Lung microvascular endothelial cell (primary cell): ENCODE results near the gene CPNE5. TPM values are rescaled to one million over a fixed set of nuclear protein-coding genes. Genes with fewer than 3 reads are reported as not detected.
"Not testable (repeated sequence)": the region's sequence is repeated elsewhere in the genome, so short reads cannot be mapped to it uniquely, and the experiment has no call there.

ENCODE experiments used
- DNase-seq, 2 donors: peaks; one replicate each; pipeline versions ENCODE4 v3.0.0 to v3.0.0-alpha.2; 2010; ENCODE audit warnings: low read depth in 2 of 2
- total RNA-seq: library from RNA; depleted of rRNA; stranded (reverse); fragments of >200 nt; gene quantifications from 2 replicates; pipeline ENCODE4 v1.2.1, GENCODE V29; 2014

The CPNE5 gene
- total RNA-seq, 1 donor from 2014 or later, result 1.2 TPM

DNA sequence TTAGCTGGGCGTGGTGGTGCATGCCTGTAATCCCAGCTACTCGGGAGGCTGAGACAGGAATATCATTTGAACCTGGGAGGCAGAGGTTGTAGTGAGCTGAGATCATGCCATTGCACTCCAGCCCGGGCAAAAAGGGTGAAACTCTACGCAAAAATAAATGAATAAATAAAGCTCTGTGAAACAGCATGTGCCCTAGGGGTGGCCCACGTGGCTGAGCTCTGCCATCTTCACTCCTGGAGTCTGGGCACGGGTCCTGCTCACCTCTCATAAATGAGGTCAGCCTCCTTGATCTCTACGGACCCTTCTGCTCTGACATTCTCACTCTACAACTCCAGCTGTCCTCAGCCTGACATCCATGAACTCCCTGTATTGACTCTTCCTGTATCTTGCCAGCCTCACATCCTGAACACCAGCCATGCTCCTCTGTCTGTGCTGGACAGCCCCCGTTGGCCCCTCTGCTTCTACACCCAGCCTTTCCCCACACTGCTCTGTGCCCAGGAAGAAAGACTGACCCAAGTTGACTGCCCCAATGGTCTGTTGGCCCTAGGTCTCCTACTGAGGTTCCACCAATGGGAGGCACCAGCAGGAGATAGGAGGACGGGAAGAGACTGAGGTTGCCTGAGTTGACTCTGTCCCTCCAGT is 21.9 kb downstream of the CPNE5 start:
- no peak for DNase-seq

DNA sequence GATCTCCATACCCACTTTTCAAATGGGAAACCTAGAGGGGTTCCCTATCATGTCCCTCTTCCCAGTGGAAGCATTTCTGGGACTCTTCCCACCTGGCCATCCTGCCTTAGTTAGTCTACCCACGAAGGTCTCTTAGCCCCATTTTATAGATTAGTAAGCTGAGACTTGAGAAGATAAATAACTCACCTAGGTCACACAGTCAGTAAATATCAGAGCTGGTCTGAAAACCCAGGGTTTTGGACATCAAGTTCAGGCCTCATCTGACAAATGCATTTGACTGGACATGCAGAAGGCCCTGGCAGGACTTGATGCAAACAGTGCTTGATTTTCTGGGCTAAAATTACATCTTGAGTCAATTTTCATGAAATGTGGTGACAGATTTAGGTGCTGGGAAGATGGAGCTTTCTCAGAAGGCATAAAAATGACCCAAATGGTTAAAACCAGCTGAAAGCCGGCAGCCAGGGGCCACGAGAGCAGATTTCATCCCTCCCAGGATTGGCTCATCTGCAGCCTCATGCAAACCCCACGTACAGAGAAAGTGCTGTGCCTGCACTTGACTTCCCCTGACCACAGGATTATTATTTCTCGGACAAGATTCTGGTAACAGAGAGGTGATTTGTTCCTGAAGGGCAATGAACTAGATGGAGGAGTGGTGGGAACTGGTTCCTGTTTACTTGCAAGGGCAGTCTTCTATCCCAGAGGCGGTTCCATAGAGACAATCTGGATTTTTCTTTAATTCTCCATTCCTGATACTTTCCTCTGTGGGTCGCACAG is 23.1 kb downstream of the CPNE5 start:
- no peak for DNase-seq

DNA sequence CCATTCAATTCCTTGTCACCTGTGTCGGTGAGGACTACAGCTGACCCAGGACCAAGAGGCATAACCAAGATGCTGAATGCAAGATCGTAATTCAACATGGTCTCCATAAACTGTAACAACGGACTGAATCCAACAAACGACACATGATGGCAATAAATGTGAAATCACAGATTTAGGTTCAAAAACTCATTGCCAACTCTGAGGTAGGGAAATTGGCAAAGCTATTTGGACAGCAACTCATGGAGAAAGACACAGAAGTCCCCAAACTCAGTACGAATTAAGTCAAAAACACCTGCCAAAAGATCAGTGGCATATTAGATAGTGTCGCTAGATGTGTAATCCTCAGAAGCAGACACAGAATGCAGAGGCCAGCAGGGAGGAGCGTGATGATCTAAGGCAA is 25.0 kb downstream of the CPNE5 start:
- DNase-seq, result no peak

DNA sequence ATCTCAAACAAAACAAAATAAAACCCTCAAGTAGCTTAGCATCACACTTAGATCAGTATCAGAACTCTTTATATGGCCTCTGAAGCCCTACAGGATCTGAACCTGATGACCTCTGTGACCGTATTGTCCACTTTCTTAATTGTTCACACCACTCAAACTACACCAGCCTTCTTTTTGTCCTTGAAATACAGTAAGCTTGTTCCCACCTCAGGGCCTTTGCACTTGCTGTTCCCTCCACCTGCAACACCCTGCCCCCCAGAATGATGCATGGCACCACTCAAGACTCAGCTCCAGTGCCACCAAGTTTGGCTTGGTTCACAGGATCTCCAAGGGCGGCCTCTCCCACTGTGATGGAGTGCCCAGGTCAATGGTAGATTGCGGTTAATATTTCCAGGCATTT is 25.7 kb downstream of the CPNE5 start:
- DNase-seq, result no peak

DNA sequence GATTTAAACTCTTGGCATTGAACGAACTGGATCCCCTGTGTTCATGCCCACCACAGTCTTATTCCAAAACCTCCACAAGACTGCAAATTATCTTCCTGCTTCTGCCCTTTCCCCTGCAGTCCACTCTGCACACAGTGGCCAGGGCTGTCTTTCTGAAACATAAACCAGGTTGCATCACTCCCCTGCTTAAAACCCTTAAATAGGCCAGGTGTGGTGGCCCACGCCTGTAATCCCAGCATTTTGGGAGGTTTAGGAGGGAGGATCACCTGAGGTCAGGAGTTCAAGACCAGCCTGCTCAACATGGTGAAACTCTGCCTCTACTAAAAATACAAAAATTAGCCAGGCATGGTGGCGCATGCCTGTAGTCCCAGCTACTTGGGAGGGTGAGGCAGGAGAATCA is 26.2 kb downstream of the CPNE5 start:
- not testable (repeated sequence) for DNase-seq

DNA sequence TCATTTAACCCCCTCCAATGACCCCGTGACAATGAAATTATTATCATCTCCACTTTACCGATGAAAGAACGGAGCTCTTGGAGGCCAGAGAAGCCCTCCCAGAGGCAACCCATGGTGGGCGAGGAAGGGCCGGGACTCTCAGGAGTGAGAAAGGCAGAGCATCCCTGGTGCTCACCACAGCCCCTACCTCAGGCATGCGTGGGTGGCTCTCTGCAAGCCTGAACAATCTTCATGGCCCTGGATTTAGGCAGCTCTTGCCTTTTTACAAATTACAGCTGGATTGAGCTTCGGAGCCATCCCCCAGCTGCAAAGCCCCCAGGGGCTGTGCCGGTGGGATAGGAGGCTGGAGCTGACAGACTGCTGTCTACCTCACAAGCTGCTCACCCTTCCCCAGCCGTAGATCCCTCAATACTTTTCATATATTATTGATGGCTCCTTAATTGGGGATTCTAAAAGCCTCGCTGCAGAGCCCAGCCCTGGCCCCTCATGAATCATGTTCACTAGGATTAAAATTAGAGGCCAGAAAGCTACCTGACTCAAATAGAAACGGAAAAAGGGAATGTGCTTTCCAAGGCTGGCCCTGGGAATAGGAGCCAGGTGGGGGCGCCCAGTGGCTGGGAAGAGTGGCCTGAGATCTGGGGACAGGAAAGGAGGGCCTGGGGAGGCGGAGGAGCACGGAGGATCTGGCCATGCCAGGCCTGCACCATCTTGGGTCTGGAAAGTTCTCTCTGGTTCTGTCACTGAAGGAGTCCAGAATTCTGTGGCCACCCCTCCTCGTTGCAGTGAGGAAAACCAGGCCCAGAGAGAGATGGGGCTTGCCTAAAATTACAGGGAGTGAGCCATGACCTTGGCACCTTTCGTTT is 29.1 kb downstream of the CPNE5 start:
- DNase-seq, result peak in 1 of 2 donors; percentile 24

DNA sequence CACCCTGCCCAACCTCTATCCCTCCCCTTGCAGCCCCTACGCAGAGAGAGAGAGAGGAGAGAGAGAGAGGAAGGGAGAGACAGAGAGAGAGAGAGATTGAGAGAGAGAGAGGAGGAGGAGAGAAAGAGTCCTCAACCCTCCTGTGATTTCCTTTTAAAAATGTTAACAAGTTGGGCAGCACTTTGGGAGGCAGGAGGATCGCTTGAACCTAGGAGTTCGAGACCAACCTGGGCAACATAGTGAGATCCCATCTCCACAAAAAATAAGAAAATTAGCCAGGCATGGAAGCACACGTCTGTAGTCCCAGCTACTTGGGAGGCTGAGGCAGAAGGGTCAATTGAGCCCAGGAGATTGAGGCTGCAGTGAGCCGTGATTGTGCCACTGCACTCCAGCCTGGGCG is 30.1 kb downstream of the CPNE5 start:
- no peak for DNase-seq

DNA sequence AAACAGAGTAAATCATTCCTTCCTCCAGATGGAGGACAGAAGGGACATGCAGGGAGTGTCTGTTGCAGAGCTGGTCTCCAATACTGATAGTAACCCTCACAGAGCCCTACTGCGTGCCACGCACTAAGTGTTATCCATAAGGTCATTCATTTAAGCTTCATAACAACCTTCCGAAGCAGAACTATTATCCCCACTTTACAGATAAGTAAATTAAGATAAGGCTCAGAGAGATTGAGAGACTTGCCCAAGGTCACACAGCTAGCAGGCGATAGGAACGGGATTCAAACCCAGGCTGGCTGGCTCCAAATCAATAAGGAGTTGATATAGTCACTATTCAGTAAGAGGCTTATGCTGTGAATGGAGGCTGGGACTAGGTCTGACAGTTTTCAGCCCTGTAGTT is 30.6 kb downstream of the CPNE5 start:
- DNase-seq, result no peak

DNA sequence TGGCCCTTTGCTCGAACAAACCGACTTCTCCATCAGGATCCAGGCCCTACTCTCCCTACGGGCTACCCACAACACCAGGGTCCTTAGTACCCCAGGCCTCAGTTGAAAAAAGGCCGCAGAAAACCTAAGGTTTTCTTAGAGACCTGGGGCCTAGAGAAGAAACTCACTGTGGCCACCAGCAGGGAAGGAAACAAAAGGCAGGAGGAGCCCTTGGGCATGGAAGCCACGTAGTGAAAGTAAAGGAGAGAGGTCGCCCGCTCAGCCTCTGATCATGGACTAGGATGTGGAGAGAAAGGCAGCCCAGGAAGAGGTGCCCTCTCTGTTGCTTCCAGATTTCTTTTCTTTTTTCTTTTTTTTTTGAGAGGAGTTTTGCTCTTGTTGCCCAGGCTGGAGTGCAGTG is 31.5 kb downstream of the CPNE5 start:
- no peak for DNase-seq

DNA sequence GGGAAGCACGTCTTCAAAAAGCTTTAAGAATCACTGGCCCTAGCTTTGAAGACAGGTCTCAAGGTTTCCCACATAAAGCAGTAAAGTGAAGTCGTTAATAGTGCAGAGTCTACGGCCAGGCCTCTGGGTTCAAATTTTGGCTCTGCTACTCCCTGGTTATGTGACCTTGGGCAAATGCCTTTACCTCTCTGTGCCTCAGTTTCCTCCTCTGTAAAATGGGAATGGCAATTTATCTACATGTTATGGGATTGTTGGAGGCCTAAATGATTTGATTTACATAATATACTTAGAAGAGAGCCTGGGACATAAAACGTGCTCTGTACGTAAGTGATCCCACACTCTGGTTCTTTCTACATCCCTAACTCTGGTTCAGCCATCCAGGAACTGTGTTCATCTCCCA is 32.1 kb downstream of the CPNE5 start:
- DNase-seq, result no peak

DNA sequence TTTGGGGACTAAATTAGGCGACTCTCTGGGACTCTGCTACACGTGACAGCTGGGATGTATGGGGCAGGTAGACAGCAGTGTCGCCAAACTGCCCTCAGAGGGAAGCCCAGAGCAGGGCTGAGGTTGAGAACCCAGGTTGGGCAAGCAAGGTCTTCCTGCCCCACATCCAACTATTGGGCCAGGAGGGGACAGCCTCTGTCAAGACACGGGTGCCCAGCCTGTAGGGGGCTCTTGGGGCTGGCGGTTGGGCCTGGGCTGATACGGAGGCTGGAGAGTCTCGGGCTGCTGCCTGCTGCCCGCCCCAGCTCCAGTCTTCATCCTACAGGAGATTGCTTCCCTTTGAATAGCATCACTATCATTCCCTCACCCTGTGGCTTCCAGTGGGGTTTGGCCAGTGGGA is 33.3 kb downstream of the CPNE5 start:
- DNase-seq, result no peak

DNA sequence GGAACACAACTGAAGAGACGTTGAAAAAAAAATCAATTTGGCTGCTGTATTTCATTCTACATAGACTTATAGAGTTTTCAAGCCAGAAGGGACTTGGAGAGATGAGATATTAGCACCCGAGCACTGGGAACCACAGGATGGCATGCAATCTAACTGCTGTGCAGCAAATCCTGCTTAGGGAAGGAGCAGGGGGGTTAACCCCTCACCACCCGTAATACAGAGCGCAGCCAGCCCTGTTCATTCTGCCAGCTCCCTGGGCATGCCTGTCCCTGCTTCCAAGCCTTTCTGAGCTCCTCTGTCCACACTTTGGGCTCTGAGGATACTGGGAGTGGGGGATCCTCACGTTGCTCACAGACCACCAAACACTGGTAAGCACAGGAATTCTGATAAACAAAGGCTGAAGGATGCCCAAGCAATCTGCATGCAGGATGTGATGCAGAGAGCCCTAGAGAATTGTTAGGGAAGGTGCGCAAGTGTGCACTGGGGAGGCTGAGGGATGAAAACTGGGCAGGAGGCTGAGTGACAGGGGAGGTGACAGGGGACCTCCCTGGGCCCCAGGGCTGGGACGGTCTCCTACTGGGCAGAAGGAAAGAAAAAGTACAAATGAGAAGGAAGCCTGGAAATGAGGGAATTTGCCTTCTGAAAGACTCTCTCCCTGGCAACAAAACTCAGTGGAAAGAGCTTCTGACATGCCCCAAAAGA is 34.0 kb downstream of the CPNE5 start:
- no peak for DNase-seq

DNA sequence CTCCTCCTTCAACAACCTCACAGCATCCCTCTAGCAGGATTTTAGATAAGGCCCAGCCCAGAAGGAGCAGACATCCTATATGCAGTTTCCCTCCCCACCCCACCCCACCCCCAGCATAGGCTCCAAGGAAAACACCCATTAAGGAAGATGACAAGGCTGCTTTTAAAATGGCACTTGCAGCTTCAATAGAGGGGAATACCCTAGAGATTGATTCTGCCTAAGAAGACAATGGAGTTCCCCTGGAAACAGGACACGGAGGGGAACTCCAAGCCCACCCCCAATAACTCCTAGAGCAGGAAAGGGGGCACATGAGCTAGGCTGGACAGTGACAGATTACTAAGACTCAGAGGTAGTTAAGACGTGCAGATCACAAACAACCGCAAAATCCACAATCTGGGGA is 34.7 kb downstream of the CPNE5 start:
- DNase-seq, result peak in 1 of 2 donors; percentile 20

DNA sequence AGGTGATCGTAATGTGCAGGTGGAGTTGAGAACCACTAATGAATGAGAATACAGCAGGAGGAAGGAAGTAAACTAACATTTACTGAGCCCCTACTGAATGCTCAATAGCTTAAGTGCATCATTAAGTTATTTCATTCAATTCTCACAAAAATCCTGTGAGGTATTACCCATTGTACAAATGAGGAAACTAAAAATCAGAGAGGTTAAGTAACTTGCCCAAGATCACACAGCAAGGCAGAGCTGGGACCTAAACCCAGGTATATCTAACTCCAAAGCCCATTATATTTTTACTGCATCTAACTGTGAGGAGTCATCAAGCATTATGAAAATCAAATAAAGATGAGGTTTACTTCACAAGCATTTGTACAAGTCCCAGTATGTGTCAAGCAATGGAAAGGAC is 35.3 kb downstream of the CPNE5 start:
- DNase-seq, result no peak

DNA sequence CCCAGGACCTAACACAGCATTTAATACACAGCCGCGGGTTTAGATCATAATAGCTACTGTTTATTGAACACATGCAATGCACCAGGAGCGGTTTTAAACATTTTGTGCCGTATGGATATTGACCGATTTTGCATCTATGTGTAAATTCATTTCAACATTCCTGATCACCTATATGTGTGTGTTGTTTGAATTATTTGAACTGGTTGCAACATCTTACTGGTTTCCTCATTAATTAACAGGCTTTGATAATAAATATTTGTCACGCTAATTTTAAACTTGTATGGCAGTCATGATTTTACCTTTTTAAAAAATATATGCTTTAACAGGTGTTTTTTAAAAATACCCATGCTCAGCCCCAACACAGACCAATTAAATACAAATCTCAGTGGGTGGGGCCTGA is 35.8 kb downstream of the CPNE5 start:
- DNase-seq, result no peak

DNA sequence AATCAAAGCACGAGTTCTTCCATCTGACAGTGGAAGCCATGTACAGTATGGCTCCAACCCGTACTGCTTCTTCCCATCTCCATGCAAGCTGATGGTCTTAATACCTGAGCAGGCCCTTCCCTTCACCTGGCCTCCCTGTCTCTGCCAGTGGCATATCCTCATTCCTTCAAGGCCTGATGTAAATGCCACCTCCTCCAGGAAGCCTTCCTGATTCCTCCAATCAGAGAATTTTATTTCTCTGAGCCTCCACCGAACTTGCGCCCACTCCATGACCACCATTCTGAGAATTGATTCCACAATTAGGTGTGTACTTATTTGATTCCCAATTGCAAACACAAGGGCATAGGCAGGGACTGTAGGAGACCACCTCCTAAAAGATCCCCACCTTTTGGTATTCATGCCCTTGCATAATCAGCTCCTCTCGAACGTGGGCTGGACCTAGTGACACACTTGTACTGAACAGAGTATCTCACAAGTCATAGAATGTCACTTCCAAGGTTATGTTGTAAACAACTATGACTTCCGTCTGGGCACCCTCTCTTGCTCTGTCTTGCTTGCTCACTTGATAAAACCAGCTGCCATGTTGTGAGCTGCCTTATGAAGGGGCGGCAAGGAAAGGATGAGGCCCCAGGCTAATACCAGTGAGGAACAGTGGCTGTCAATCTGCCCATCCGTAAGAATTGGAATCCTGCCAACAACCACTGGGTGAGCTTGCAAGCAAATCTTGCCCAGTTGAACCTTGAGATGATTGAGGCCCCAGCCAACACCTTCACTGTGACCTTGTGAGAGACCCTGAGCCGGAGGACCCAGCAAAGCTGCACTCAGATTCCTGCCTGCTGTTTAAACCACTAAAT is 38.8 kb downstream of the CPNE5 start:
- no peak for DNase-seq

DNA sequence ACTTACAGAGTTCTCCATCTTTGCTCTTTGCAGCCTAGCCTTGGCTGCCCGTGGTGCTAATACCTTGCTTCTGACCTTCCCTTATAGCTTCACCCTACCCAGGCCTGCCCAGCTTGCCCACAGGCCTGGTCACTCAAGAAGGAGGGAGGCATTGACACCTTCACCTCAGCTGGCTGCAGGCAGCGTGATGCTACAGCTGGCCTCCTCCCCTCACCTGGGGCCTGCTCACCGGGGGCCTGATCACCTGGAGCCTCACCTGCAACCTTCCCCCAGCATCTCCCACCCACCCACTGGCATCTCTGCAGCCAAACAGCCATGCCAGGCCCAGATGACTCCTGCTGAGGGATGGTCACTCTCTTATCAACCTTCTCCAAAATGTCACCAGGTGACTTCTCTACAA is 40.4 kb downstream of the CPNE5 start:
- DNase-seq, result no peak

DNA sequence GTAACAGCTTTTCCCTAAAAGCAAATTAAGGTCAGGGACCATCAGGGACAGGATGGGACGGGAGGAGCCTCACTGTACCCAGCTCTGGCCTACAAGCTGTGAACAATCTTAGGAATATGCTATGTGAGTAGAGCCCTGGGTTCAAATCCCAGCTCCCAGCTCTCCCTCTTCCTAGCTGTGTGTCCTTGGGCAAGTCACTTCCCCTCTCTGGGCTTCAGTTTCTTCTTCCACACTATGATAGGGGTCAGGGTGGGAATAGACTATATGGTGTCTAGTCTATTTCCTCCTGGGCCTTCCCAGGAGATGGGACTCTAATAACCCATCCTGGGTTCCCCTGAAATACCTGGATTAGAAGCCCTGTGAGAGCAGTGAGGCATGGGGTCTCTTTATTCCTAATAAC is 41.6 kb downstream of the CPNE5 start:
- DNase-seq, result no peak

DNA sequence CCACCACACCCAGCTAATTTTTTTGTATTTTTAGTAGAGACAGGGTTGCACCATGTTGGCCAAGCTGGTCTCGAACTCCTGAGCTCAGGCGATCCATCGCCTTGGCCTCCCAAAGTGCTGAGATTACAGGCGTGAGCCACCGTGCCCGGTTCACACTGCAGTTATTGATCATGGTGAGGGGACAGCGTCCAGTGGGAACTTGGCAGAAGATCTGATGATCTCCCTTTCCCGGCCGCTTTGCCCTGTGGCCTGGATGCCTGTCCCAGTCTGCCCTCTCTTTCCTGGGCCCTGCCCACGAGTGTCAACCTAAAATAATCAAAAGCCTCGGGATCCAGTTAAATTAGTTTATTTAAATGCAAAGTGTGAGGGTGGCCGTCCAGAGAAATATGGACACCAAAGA is 42.2 kb downstream of the CPNE5 start:
- no peak for DNase-seq

DNA sequence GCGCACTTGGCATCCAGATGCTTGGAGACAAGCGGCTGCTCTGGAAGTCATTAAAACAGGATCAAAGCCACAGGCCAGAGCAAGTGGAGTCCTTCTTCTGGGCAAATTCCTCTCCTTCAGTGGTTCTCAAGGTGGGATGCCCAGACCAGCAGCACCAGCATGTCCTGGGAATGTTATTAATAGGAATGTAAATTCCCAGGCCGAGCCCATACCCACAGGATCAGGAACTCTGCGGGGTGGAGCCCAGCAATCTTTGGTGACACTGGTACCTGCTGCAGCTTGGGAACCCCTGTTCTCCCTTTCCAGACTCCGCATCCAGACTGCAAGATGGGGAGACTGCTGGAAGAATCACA is 44.6 kb downstream of the CPNE5 start:
- no peak for DNase-seq
